Right renal cortex interstitium (tissue), 3 donors: ENCODE results near the gene ZMYND19. TPM values are rescaled to one million over a fixed set of nuclear protein-coding genes. Genes with fewer than 3 reads are reported as not detected.
"Not testable (repeated sequence)": the region's sequence is repeated elsewhere in the genome, so short reads cannot be mapped to it uniquely, and the experiment has no call there.

Experiments
- DNase-seq, 3 donors: peaks; one replicate each; pipeline ENCODE4 v3.0.0-alpha.2; 2013; ENCODE audit warnings: low read depth in 3 of 3, low spot score in 2 of 3
- polyA plus RNA-seq, 3 donors: library from polyadenylated mRNA; unstranded; fragments of 120-200 nt; gene quantifications; one replicate each; pipeline ENCODE4 v1.2.1, GENCODE V29; 2013; ENCODE audit not compliant: insufficient read length in 3 of 3

The ZMYND19 gene
- 10 to 100 TPM; 17.1 to 19.4 (median 18.8) TPM for polyA plus RNA-seq

GRCh38 chr9:137590469-137591383 lies at the start of gene ZMYND19:
TSS of gene ZMYND19 (minus strand) at chr9:137590512. CDS start at chr9:137590263, 249 bp downstream.
- peak in 2 of 3 donors; percentile 79 to 82 for DNase-seq

- DNase-seq: no peak
Observed at GRCh38 chr9:137639303-137640051, 49.2 kb upstream of the ZMYND19 start.

GRCh38 chr9:137638680-137639079 lies 48.4 kb upstream of the ZMYND19 start:
- no peak for DNase-seq

GRCh38 chr9:137634016-137634415 lies 43.7 kb upstream of the ZMYND19 start:
- DNase-seq: no peak

GRCh38 chr9:137632230-137633161 lies 42.2 kb upstream of the ZMYND19 start:
- DNase-seq: no peak

- DNase-seq: no peak
Observed at GRCh38 chr9:137631345-137632229, 41.3 kb upstream of the ZMYND19 start.

- no peak for DNase-seq
Observed at GRCh38 chr9:137630679-137631078, 40.4 kb upstream of the ZMYND19 start.

GRCh38 chr9:137630126-137630525 lies 39.8 kb upstream of the ZMYND19 start:
- DNase-seq: no peak

GRCh38 chr9:137627406-137627805 lies 37.1 kb upstream of the ZMYND19 start:
- not testable (repeated sequence) for DNase-seq

GRCh38 chr9:137626464-137626863 lies 36.2 kb upstream of the ZMYND19 start:
- no peak for DNase-seq

- not testable (repeated sequence) for DNase-seq
Observed at GRCh38 chr9:137622211-137622610, 31.9 kb upstream of the ZMYND19 start.

GRCh38 chr9:137621131-137621757 lies 30.9 kb upstream of the ZMYND19 start:
- DNase-seq: no peak

GRCh38 chr9:137620581-137620980 lies 30.3 kb upstream of the ZMYND19 start:
- DNase-seq: no peak

- no peak for DNase-seq
Observed at GRCh38 chr9:137620048-137620405, 29.7 kb upstream of the ZMYND19 start.

- no peak for DNase-seq
Observed at GRCh38 chr9:137619240-137620047, 29.1 kb upstream of the ZMYND19 start.

- peak in 2 of 3 donors; percentile 72 to 75 for DNase-seq
Observed at GRCh38 chr9:137618105-137619067, 28.1 kb upstream of the ZMYND19 start, which contains the start of gene EHMT1. TSS of gene EHMT1 (plus strand) at chr9:137619005. CDS start at chr9:137619029, 24 bp downstream.

- DNase-seq: no peak
Observed at GRCh38 chr9:137615387-137615871, 25.1 kb upstream of the ZMYND19 start.
